Measurements from ENCODE around the gene SPO11. TPM values are rescaled to one million over a fixed set of nuclear protein-coding genes. Genes with fewer than 3 reads are reported as not detected.

Gene SPO11
- total and polyA plus RNA-seq, 7 donors, result not detected

DNA sequence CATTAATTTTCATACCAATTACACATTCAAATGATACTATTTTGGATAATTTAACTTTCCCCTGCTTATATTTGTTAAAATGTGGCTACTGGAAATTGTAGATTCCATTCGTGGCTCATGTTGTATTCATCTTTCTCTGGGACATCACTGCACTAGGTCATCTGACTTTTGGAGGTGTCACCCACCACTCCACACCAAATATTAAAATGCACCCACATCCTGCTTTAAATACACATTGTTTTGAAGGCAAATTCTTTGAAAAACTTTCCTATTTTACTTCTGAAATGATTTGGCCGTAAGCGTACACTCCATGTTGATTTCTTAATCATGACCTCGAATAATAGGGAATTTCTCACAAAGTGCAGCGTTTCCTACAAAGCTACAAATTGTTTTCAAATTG is 52.9 kb downstream of the SPO11 start:
- intact Hi-C loops (cut with DNase I), result loop anchor here in 1 of 2 donors (2.0 to 5.0 kb wide), 2 partner anchors 90 to 112 kb away; no protein-coding TSS in a partner anchor
- Histone ChIP-seq H3K9me3 (no peaks in the 10 kb centered on the region), H3K36me3 (ENCODE audit: insufficient read depth in 1 of 2, low read depth in 1 of 2) (peaks cover 0 to 36% of the 10 kb centered on the region in 2 donors), H3K4me3 (no peak overlapping the region), H3K27ac (no peak overlapping the region), H3K4me1 (no peaks in the 10 kb centered on the region), H3K27me3 (ENCODE audit: insufficient read depth in 3 of 3, low read length in 2 of 3) (no peaks in the 10 kb centered on the region)
- 88 to 94% (median 90%) methylated on average over 5 of the region's 5 CpGs for WGBS, 3 donors
- DNase-seq, result no peak
- no peak for TF ChIP-seq CTCF (IDR thresholded peaks at IDR 0.05)
- ATAC-seq, result no peak

DNA sequence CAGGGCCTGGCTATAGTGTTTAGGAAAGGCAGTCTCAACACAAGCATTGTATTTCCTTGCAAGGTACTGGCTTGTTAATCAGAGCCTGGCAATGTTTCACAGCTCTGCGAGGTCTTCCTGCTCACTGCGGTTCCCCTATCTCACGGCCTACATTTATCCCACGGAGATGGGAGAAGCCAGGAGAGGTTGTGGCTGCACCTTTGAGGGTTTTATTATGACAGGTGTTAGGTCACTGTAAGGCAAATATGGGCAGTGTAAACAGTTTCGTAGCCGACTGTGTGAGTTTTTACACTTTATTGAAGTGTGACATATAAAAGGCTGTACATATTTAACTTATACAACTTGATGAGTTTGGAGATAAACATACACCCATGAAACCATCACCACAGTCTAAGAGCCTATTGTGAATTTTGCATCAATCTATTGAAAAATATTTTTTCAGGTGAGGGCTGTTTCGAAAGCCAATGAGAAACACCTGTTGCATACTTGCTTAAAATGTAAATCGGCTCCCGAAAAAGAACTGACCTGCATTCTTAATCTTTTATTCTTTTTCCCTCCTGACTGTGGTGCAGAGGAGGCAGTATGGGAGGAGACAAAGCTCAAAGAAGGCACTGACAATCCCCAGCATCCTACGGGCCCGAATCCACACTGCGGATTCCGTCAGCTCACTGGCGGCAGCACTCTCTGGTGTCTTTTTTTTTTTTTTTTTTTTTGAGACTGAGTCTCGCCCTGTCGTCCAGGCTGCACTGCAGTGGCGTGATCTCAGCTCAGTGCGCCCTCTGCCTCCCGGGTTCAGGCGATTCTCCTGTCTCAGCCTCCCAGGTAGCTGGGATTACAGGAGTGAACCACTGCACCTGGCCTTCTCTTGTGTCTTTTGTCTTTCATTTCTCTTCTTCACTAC is 54.1 kb downstream of the SPO11 start:
- no peaks in the 10 kb centered on the region for H3K27me3 ChIP-seq (ENCODE audit: insufficient read depth in 3 of 3, low read length in 2 of 3)
- intact Hi-C loops (cut with DNase I), result loop anchor here (2.0 to 5.0 kb wide), 3 partner anchors 89 to 209 kb away; no protein-coding TSS in a partner anchor
- H3K4me1 ChIP-seq, result no peaks in the 10 kb centered on the region
- no peaks in the 10 kb centered on the region for H3K9me3 ChIP-seq
- DNase-seq, result peak in 1 of 2 donors; percentile 27
- 87 to 91% (median 89%) methylated on average over 20 of the region's 20 CpGs for WGBS, 3 donors
- H3K4me3 ChIP-seq, result no peak overlapping the region
- no peak for ATAC-seq
- H3K27ac ChIP-seq, result no peak overlapping the region
- peaks cover 0 to 24% of the 10 kb centered on the region in 2 donors for H3K36me3 ChIP-seq (ENCODE audit: insufficient read depth in 1 of 2, low read depth in 1 of 2)
- TF ChIP-seq CTCF (IDR thresholded peaks at IDR 0.05), result no peak

- ATAC-seq (no peak), DNase-seq (peak in 1 of 2 donors; percentile 44)
- Histone ChIP-seq H3K9me3 (no peaks in the 10 kb centered on the region), H3K4me3 (no peak overlapping the region), H3K36me3 (ENCODE audit: insufficient read depth in 1 of 2, low read depth in 1 of 2) (peaks cover 0 to 16% of the 10 kb centered on the region in 2 donors), H3K27ac (no peak overlapping the region), H3K4me1 (peaks cover under 1% of the 10 kb centered on the region), H3K27me3 (ENCODE audit: insufficient read depth in 3 of 3, low read length in 2 of 3) (no peaks in the 10 kb centered on the region)
- intact Hi-C loops (cut with DNase I), result loop anchor here (2.0 to 5.0 kb wide), 2 partner anchors 88 to 208 kb away; no protein-coding TSS in a partner anchor
- WGBS, 3 donors, result 74 to 87% (median 82%) methylated on average over 8 of the region's 8 CpGs
- no peak for TF ChIP-seq CTCF (IDR thresholded peaks at IDR 0.05)
Observed at GRCh38 chr20:57384486-57384885, 54.9 kb downstream of the SPO11 start.

GRCh38 chr20:57384953-57385761 is 55.6 kb downstream of the SPO11 start:
- DNase-seq (peak in 1 of 2 donors; percentile 43), ATAC-seq (no peak)
- H3K4me3 ChIP-seq, result no peak overlapping the region
- intact Hi-C loops (cut with DNase I), result loop anchor here (2.0 to 5.0 kb wide), 3 partner anchors 87 to 208 kb away; no protein-coding TSS in a partner anchor
- no peak for TF ChIP-seq CTCF (IDR thresholded peaks at IDR 0.05)
- H3K9me3 ChIP-seq, result no peaks in the 10 kb centered on the region
- H3K27ac ChIP-seq, result no peak overlapping the region
- 77 to 83% (median 79%) methylated on average over 29 of the region's 29 CpGs for WGBS, 3 donors
- peaks cover 7% of the 10 kb centered on the region for H3K4me1 ChIP-seq
- H3K36me3 ChIP-seq (ENCODE audit: insufficient read depth in 1 of 2, low read depth in 1 of 2), result peaks cover 0 to 12% of the 10 kb centered on the region in 2 donors
- H3K27me3 ChIP-seq (ENCODE audit: insufficient read depth in 3 of 3, low read length in 2 of 3), result no peaks in the 10 kb centered on the region

All from psoas muscle (tissue), 8 donors.